C4-2B (cell line): Measurements from ENCODE around the gene EGLN1.

Source experiments
- ZFX ChIP-seq: fragments of 450-650 bp; IDR thresholded peaks from 2 replicates; pipeline ENCODE4 v1.6.1; 2017
- TF ChIP-seq, protein P1 (sequence below): fragments of 450-650 bp; conservative IDR thresholded peaks from 2 replicates; pipeline ENCODE4 v1.5.1; 2017; ENCODE audit warnings: mild to moderate bottlenecking

- TF ChIP-seq, protein P1, sequence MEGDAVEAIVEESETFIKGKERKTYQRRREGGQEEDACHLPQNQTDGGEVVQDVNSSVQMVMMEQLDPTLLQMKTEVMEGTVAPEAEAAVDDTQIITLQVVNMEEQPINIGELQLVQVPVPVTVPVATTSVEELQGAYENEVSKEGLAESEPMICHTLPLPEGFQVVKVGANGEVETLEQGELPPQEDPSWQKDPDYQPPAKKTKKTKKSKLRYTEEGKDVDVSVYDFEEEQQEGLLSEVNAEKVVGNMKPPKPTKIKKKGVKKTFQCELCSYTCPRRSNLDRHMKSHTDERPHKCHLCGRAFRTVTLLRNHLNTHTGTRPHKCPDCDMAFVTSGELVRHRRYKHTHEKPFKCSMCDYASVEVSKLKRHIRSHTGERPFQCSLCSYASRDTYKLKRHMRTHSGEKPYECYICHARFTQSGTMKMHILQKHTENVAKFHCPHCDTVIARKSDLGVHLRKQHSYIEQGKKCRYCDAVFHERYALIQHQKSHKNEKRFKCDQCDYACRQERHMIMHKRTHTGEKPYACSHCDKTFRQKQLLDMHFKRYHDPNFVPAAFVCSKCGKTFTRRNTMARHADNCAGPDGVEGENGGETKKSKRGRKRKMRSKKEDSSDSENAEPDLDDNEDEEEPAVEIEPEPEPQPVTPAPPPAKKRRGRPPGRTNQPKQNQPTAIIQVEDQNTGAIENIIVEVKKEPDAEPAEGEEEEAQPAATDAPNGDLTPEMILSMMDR = no peak
- TF ChIP-seq ZFX = no peak
Observed at GRCh38 chr1:231417513-231417912, 4.6 kb downstream of the EGLN1 start.
